ENCODE measurements around the gene CNTLN. TPM values are rescaled to one million over a fixed set of nuclear protein-coding genes. Genes with fewer than 3 reads are reported as not detected.
"Not testable (repeated sequence)": the region's sequence is repeated elsewhere in the genome, so short reads cannot be mapped to it uniquely, and the experiment has no call there.

Gene CNTLN
- total RNA-seq, 1 donor from 2014 or later, result 16.7 TPM

DNA sequence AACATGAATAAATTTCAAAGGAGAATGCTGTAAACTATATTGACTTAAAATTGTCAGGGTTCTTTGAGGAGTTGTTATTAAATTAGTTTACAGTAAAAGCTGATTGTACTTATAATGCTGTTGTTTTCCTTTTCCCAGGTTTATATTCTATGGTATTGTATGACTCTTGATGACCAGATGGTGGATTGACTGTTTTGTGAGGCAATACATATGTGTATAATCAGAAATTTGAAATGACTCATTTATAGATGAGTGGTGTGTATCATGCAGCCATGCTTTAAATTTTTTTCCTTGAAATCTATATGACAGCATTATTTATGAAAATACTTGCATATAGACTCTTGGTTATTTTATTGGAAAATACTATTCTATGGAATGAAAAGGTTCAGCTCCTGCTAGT, 195.3 kb downstream of the CNTLN start:
- Mint-ChIP-seq H3K36me3 (ENCODE audit: low read depth) (no peaks in the 10 kb centered on the region), H3K27ac (ENCODE audit: unreplicated experiment) (no peak overlapping the region), H3K4me1 (no peaks in the 10 kb centered on the region), H3K27me3 (ENCODE audit: low read depth) (no peaks in the 10 kb centered on the region), H3K4me3 (no peak overlapping the region), H3K9me3 (no peaks in the 10 kb centered on the region)
- DNase-seq (ENCODE audit: low read depth, low spot score), result no peak
- TF ChIP-seq, protein P1, sequence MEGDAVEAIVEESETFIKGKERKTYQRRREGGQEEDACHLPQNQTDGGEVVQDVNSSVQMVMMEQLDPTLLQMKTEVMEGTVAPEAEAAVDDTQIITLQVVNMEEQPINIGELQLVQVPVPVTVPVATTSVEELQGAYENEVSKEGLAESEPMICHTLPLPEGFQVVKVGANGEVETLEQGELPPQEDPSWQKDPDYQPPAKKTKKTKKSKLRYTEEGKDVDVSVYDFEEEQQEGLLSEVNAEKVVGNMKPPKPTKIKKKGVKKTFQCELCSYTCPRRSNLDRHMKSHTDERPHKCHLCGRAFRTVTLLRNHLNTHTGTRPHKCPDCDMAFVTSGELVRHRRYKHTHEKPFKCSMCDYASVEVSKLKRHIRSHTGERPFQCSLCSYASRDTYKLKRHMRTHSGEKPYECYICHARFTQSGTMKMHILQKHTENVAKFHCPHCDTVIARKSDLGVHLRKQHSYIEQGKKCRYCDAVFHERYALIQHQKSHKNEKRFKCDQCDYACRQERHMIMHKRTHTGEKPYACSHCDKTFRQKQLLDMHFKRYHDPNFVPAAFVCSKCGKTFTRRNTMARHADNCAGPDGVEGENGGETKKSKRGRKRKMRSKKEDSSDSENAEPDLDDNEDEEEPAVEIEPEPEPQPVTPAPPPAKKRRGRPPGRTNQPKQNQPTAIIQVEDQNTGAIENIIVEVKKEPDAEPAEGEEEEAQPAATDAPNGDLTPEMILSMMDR (conservative IDR thresholded peaks at IDR 0.05), result no peak

DNA sequence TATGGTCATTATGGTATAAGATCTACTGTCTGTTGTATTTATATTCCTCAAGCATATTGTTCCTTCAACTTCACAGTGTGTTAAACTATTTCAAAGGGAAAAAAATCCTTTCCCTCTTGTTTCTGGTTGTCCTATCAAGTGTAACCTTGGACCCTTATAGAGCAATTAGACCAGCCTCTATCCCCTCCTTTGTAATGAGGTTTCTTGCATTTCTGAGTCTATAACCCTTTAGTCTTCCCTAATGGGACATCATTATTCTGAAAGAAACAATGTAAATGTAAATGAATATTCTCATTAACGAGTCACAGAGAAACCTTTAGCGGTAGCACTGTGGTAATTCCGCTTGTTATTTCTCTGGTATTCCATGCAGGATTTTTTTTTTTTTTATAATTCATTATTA, 197.3 kb downstream of the CNTLN start:
- no peaks in the 10 kb centered on the region for H3K9me3 Mint-ChIP-seq
- H3K36me3 Mint-ChIP-seq (ENCODE audit: low read depth), result peaks cover 3% of the 10 kb centered on the region
- TF ChIP-seq, protein P1 (conservative IDR thresholded peaks at IDR 0.05), result no peak
- H3K27me3 Mint-ChIP-seq (ENCODE audit: low read depth), result no peaks in the 10 kb centered on the region
- DNase-seq (ENCODE audit: low read depth, low spot score), result no peak
- no peaks in the 10 kb centered on the region for H3K4me1 Mint-ChIP-seq
- no peak overlapping the region for H3K4me3 Mint-ChIP-seq
- H3K27ac Mint-ChIP-seq (ENCODE audit: unreplicated experiment), result no peak overlapping the region

DNA sequence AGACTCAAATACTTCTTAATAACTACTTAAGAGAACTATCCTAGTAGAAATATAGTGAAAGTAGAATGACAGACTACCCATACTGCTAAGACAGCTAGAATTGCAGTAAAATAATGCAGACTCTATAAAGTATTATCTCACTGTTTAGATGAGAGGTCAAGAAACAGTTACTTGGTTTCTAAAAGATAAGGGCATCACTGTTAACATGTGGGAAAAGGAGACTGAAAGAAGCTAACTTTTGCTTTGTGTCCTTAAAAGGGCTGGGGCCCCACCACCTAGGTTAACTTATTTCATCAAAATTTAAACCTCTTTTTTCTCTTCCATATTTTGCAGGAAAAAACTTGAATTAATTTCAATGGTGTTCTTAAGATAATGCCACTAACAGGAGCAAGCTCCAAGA, 204.3 kb downstream of the CNTLN start:
- H3K36me3 Mint-ChIP-seq (ENCODE audit: low read depth), result peaks cover 6% of the 10 kb centered on the region
- no peak overlapping the region for H3K27ac Mint-ChIP-seq (ENCODE audit: unreplicated experiment)
- TF ChIP-seq, protein P1 (conservative IDR thresholded peaks at IDR 0.05), result no peak
- no peaks in the 10 kb centered on the region for H3K4me1 Mint-ChIP-seq
- H3K27me3 Mint-ChIP-seq (ENCODE audit: low read depth), result no peaks in the 10 kb centered on the region
- H3K4me3 Mint-ChIP-seq, result no peak overlapping the region
- H3K9me3 Mint-ChIP-seq, result no peaks in the 10 kb centered on the region
- no peak for DNase-seq (ENCODE audit: low read depth, low spot score)

DNA sequence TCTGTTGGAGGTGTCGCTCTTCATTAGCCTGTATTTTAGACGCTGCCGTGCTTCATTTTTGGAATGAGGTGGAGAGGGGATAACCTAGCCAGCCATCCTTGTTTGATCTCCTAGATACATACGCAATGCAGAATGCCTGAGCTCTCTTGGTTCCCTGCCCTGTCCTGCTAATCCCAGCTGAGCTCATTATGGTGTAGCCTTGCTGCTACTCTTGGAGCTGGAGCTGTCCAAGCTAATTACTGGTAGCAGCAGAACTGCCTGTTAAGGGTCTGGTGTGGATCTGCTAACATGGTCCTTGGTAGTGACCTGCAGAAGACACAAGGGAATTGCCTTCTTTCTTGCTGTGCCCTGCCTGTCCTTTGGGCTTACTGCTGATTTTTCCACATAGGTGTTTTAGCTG, 207.9 kb downstream of the CNTLN start:
- TF ChIP-seq, protein P1 (conservative IDR thresholded peaks at IDR 0.05), result no peak
- no peak overlapping the region for H3K27ac Mint-ChIP-seq (ENCODE audit: unreplicated experiment)
- H3K4me1 Mint-ChIP-seq, result no peaks in the 10 kb centered on the region

DNA sequence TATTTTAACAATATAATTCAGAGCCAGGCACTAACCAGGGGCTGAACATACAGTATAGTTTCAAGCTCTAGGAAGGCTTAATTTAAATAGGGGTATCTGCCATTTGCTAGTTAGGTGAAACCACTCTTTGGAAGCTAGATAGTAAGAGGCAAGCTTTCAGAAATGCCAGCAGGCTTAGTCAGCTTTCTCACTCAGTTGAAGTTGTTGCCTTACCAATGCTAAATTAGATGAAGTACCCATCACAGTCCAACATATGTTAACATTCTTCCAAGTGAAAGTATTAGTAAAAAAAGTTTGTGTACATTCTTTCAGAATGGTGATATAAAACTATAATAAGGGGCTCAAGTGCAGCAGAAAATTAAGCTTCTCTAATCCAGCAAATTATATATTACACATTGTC, 215.0 kb downstream of the CNTLN start:
- Mint-ChIP-seq H3K9me3 (peaks cover 2% of the 10 kb centered on the region), H3K4me1 (no peaks in the 10 kb centered on the region), H3K4me3 (no peak overlapping the region), H3K27ac (ENCODE audit: unreplicated experiment) (no peak overlapping the region), H3K36me3 (ENCODE audit: low read depth) (peaks cover 16% of the 10 kb centered on the region), H3K27me3 (ENCODE audit: low read depth) (no peaks in the 10 kb centered on the region)
- TF ChIP-seq, protein P1 (conservative IDR thresholded peaks at IDR 0.05), result no peak
- DNase-seq (ENCODE audit: low read depth, low spot score), result no peak

More for the DNA sequence above, 207.9 kb downstream of the CNTLN start:
- no peaks in the 10 kb centered on the region for H3K27me3 Mint-ChIP-seq (ENCODE audit: low read depth)
- H3K9me3 Mint-ChIP-seq, result no peaks in the 10 kb centered on the region
- peaks cover 11% of the 10 kb centered on the region for H3K36me3 Mint-ChIP-seq (ENCODE audit: low read depth)
- H3K4me3 Mint-ChIP-seq, result no peak overlapping the region
- no peak for DNase-seq (ENCODE audit: low read depth, low spot score)

DNA sequence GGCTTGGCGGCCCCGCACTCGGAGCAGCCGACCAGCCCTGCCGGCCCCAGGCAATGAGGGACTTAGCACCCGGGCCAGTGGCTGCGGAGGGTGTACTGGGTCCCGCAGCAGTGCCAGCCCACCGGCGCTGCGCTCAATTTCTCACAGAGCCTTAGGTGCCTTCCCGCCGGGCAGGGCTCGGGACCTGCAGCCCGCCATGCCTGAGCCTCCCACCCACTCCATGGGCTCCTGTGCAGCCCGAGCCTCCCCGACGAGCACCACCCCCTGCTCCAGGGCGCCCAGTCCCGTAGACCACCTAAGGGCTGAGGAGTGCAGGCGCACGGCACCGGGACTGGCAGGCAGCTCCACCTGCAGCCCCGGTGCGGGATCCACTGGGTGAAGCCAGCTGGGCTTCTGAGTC, 219.2 kb downstream of the CNTLN start:
- not testable (repeated sequence) for DNase-seq (ENCODE audit: low read depth, low spot score); H3K27me3 Mint-ChIP-seq (ENCODE audit: low read depth); H3K4me1 Mint-ChIP-seq; H3K9me3 Mint-ChIP-seq; H3K36me3 Mint-ChIP-seq (ENCODE audit: low read depth); H3K4me3 Mint-ChIP-seq; H3K27ac Mint-ChIP-seq (ENCODE audit: unreplicated experiment)

Measured in neural crest cell (in vitro differentiated cells).